ENCODE data around the gene DNAJA4. TPM values are rescaled to one million over a fixed set of nuclear protein-coding genes. Genes with fewer than 3 reads are reported as not detected.

DNAJA4 gene
- total and polyA plus RNA-seq, 2 of the 13 experiments (the other 11 are each of a cell fraction or from before 2014, with no cell fraction given) = not detected

DNA sequence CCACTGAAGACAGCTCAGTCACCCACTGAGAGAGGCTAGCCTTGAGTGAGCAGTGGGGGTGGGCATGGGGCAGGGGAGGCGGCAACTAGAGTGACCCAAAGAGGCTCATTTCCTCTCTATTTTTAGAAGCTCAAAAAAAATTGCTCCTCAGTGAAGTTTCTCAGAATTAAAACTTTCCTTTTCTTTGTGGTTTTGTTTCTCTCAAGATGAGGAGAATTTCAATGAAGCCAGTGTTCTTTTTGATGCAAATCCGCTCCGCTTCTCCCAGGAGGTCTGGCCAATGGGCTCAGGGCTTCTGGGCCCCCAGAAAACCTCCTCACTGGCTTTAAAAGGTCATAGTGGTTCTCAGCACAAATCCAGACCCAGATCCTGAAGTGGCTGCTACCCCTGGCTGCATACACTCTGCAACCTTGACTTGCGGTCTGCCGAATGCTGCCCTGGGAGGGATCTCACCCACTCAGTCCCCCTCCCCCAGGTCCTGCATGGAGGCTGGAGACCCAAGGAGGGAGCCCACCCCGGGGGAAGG, 29.8 kb upstream of the DNAJA4 start, which contains the start of gene ACSBG1 (continued):
- TF ChIP-seq PAX8 (CRISPR knock-in tag; IDR thresholded peaks at IDR 0.05; ENCODE audit: borderline replicate concordance) (no peak), PAWR (CRISPR knock-in tag; IDR thresholded peaks at IDR 0.05; ENCODE audit: borderline replicate concordance) (no peak), TSC22D2 (CRISPR knock-in tag; IDR thresholded peaks at IDR 0.05; ENCODE audit: borderline replicate concordance) (no peak), ZBTB7A (CRISPR knock-in tag; IDR thresholded peaks at IDR 0.05) (no peak), ZNF841 (CRISPR knock-in tag; IDR thresholded peaks at IDR 0.05; ENCODE audit: borderline replicate concordance) (no peak), PREB (CRISPR knock-in tag; IDR thresholded peaks at IDR 0.05) (no peak), ZNF747 (CRISPR knock-in tag; IDR thresholded peaks at IDR 0.05; ENCODE audit: borderline replicate concordance) (no peak)

DNA sequence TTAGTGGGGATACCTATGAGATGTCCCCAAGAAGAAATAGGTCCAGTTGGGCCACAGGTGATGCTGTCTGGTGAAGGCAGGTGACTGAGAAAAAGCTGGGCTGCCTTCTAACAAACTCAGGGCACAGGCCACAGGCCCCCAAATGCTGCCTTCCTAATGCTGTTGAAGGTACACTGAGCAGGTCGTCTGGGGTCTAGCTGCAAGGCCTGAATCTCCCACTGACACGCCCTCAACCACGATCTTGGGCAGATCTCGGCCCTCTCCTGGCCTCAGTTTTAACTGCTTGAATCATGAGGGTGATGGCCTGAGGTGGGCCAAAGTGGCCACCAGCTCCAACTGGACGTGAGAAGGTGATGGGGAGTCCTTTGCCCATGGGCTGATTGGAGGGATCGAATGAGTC, 27.9 kb upstream of the DNAJA4 start:
- H3K4me1 ChIP-seq (ENCODE audit: insufficient read depth, low read length) = no peaks in the 10 kb centered on the region
- no peak overlapping the region for H3K27ac ChIP-seq (ENCODE audit: extremely low read length, insufficient read depth, low read length)
- 33% methylated on average over 2 of the region's 6 CpGs for WGBS (ENCODE audit: low lambda C conversion rate)
- H3K4me2 ChIP-seq (ENCODE audit: low read depth, low read length) = no peak overlapping the region
- peaks cover 3 to 30% of the 10 kb centered on the region in 2 experiments; a peak in 3 of 5 replicates for H3K27me3 ChIP-seq (ENCODE audit: control insufficient read depth in 1 of 2, insufficient read depth in 2 of 2, low read length in 2 of 2)
- no peaks in the 10 kb centered on the region for H3K9me3 ChIP-seq (ENCODE audit: low read length)
- ATAC-seq = no peak
- no peak overlapping the region for H3K9ac ChIP-seq (ENCODE audit: insufficient read depth, low read depth, low read length)
- no peak overlapping the region for H2AFZ ChIP-seq (ENCODE audit: low read length)
- intact Hi-C loops (cut with micrococcal nuclease; ENCODE audit: unreplicated experiment) (no loop called here), in situ Hi-C loops (cut with HindIII; ENCODE audit: extremely low pct_ligation_motif_present, low pct_unique_long_range_greater_than_20kb) (loop anchor here (25.0 kb wide), 1 partner anchor 274 kb away; no protein-coding TSS in a partner anchor)
- no peak overlapping the region for H3K4me3 ChIP-seq (replicated peaks in 1 of 3; ENCODE audit: insufficient read depth in 1 of 3, low read depth in 2 of 3, low read length in 3 of 3)
- ChIA-PET CTCF (ENCODE audit: low intra/inter-chr PET ratio, low total read pairs) (no interaction called here), POLR2A (no interaction called here)
- FAIRE-seq = no peak
- no TSS peak for BruUV-seq (replicated peaks)
- no peak for DNase-seq (ENCODE audit: low spot score)
- no peaks in the 10 kb centered on the region for H3K36me3 ChIP-seq (replicated peaks in 1 of 2; ENCODE audit: control insufficient read depth in 1 of 2, insufficient read depth in 2 of 2, low read length in 2 of 2)
- no peaks in the 10 kb centered on the region for H3K79me2 ChIP-seq (ENCODE audit: insufficient read depth, low read length)
- no peaks in the 10 kb centered on the region for H4K20me1 ChIP-seq (ENCODE audit: insufficient read depth, low read length)
- TF ChIP-seq POGK (CRISPR knock-in tag; conservative IDR thresholded peaks at IDR 0.05) (no peak), EZH2 (conservative IDR thresholded peaks at IDR 0.05; ENCODE audit: low read depth, low read length) (no peak), ZMYM2 (CRISPR knock-in tag; IDR thresholded peaks at IDR 0.05) (no peak), SKI (IDR thresholded peaks at IDR 0.05; ENCODE audit: partially characterized antibody) (no peak), TCF7 (IDR thresholded peaks at IDR 0.05; ENCODE audit: low read depth) (no peak)
- TF ChIP-seq, protein P1, sequence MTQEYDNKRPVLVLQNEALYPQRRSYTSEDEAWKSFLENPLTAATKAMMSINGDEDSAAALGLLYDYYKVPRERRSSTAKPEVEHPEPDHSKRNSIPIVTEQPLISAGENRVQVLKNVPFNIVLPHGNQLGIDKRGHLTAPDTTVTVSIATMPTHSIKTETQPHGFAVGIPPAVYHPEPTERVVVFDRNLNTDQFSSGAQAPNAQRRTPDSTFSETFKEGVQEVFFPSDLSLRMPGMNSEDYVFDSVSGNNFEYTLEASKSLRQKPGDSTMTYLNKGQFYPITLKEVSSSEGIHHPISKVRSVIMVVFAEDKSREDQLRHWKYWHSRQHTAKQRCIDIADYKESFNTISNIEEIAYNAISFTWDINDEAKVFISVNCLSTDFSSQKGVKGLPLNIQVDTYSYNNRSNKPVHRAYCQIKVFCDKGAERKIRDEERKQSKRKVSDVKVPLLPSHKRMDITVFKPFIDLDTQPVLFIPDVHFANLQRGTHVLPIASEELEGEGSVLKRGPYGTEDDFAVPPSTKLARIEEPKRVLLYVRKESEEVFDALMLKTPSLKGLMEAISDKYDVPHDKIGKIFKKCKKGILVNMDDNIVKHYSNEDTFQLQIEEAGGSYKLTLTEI (CRISPR knock-in tag; conservative IDR thresholded peaks at IDR 0.05) = no peak
- TF ChIP-seq, protein P2, sequence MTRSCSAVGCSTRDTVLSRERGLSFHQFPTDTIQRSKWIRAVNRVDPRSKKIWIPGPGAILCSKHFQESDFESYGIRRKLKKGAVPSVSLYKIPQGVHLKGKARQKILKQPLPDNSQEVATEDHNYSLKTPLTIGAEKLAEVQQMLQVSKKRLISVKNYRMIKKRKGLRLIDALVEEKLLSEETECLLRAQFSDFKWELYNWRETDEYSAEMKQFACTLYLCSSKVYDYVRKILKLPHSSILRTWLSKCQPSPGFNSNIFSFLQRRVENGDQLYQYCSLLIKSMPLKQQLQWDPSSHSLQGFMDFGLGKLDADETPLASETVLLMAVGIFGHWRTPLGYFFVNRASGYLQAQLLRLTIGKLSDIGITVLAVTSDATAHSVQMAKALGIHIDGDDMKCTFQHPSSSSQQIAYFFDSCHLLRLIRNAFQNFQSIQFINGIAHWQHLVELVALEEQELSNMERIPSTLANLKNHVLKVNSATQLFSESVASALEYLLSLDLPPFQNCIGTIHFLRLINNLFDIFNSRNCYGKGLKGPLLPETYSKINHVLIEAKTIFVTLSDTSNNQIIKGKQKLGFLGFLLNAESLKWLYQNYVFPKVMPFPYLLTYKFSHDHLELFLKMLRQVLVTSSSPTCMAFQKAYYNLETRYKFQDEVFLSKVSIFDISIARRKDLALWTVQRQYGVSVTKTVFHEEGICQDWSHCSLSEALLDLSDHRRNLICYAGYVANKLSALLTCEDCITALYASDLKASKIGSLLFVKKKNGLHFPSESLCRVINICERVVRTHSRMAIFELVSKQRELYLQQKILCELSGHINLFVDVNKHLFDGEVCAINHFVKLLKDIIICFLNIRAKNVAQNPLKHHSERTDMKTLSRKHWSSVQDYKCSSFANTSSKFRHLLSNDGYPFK (CRISPR knock-in tag; IDR thresholded peaks at IDR 0.05; ENCODE audit: borderline replicate concordance) = no peak

Measured in HepG2 (cell line).